Measurements from ENCODE around the gene NCAPG2. TPM values are rescaled to one million over a fixed set of nuclear protein-coding genes. Genes with fewer than 3 reads are reported as not detected.

NCAPG2 gene
- total and polyA plus RNA-seq, 2 of the 13 experiments (the other 11 are each of a cell fraction or from before 2014, with no cell fraction given): 15.1 to 30.7 TPM

DNA sequence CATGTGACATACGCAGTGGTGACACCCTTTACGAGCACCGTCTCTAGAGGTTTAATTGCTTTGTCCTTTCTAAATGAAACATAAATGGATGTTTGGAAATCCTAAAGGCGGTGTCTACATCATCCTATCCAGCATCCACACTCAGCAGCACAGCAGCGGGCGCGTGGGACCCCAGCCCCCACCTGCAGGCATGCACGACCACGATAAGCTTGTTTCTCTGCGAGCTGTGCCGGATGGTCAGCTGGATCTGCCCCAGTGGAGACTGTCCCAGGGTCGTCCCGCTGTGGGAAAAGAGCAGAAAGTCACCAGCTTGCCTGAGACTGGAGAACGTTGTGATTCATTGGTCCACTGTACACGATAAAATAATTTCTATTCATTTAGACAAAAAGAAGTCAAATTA is 34.2 kb upstream of the NCAPG2 start:
- no peak overlapping the region for H3K4me3 ChIP-seq (replicated peaks in 1 of 3; ENCODE audit: insufficient read depth in 1 of 3, low read depth in 2 of 3, low read length in 3 of 3)
- no peaks in the 10 kb centered on the region for H3K9me3 ChIP-seq (ENCODE audit: low read length)
- no peak overlapping the region for H3K27ac ChIP-seq (ENCODE audit: extremely low read length, insufficient read depth, low read length)
- 99% methylated on average over 15 of the region's 15 CpGs for WGBS (ENCODE audit: low lambda C conversion rate)
- in situ Hi-C loops (cut with HindIII; ENCODE audit: extremely low pct_ligation_motif_present, low pct_unique_long_range_greater_than_20kb): no loop called here
- intact Hi-C loops (cut with micrococcal nuclease; ENCODE audit: unreplicated experiment): no loop called here
- H3K36me3 ChIP-seq (replicated peaks in 1 of 2; ENCODE audit: control insufficient read depth in 1 of 2, insufficient read depth in 2 of 2, low read length in 2 of 2): peaks cover 21 to 69% of the 10 kb centered on the region in 2 experiments
- no peak overlapping the region for H3K9ac ChIP-seq (ENCODE audit: insufficient read depth, low read depth, low read length)
- TF ChIP-seq ETV6 (CRISPR knock-in tag; conservative IDR thresholded peaks at IDR 0.05) (no peak), ZNF644 (CRISPR knock-in tag; IDR thresholded peaks at IDR 0.05; ENCODE audit: low read depth) (no peak), SPEN (CRISPR knock-in tag; IDR thresholded peaks at IDR 0.05; ENCODE audit: low read depth) (no peak)
- ATAC-seq (no peak), FAIRE-seq (no peak), DNase-seq (ENCODE audit: low spot score) (no peak)
- H3K4me1 ChIP-seq (ENCODE audit: insufficient read depth, low read length): no peaks in the 10 kb centered on the region
- H4K20me1 ChIP-seq (ENCODE audit: insufficient read depth, low read length): no peaks in the 10 kb centered on the region
- H3K4me2 ChIP-seq (ENCODE audit: low read depth, low read length): no peak overlapping the region
- CTCF ChIA-PET (ENCODE audit: low intra/inter-chr PET ratio, low total read pairs): no interaction called here
- no peaks in the 10 kb centered on the region for H3K27me3 ChIP-seq (ENCODE audit: control insufficient read depth in 1 of 2, insufficient read depth in 2 of 2, low read length in 2 of 2)
- no TSS peak for BruUV-seq (replicated peaks)
- no peak overlapping the region for H2AFZ ChIP-seq (ENCODE audit: low read length)
- H3K79me2 ChIP-seq (ENCODE audit: insufficient read depth, low read length): no peaks in the 10 kb centered on the region
- POLR2A ChIA-PET: no interaction called here

DNA sequence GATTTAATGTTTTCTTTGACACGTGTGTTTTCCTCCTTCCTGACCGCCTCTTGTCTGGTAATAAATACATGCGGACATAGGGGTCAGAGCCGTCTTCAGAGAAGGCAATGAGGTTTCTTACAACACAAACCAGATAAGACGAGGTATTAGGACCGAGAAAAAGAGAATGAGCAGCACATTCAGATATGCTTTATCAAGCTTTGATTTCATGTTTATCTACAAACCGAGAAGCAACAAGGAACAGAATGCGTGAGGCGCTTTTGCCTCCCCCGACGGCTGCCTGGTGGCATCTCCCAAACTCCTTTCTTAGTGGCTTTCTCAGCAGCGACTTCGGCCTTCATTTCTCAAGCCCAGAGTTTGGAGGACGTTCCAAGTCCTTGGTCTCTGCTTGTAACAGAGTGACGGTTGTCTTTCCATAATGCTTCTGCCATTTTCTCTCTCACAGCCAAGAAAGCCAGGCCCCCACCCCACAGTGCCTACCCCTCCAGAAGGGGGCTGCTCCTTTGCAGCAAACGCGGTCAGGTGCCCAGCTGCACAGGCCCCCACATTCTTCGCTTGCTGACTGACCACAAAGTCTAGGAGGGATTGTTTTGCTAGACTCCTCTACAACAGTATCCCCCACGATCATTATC is 32.6 kb upstream of the NCAPG2 start:
- Histone ChIP-seq H2AFZ (ENCODE audit: low read length) (no peak overlapping the region), H3K27ac (ENCODE audit: extremely low read length, insufficient read depth, low read length) (no peak overlapping the region), H3K4me1 (ENCODE audit: insufficient read depth, low read length) (no peaks in the 10 kb centered on the region), H3K9ac (ENCODE audit: insufficient read depth, low read depth, low read length) (no peak overlapping the region), H3K79me2 (ENCODE audit: insufficient read depth, low read length) (no peaks in the 10 kb centered on the region), H3K4me2 (ENCODE audit: low read depth, low read length) (no peak overlapping the region), H3K27me3 (ENCODE audit: control insufficient read depth in 1 of 2, insufficient read depth in 2 of 2, low read length in 2 of 2) (no peaks in the 10 kb centered on the region), H3K36me3 (replicated peaks in 1 of 2; ENCODE audit: control insufficient read depth in 1 of 2, insufficient read depth in 2 of 2, low read length in 2 of 2) (peaks cover 17 to 60% of the 10 kb centered on the region in 2 experiments), H3K4me3 (replicated peaks in 1 of 3; ENCODE audit: insufficient read depth in 1 of 3, low read depth in 2 of 3, low read length in 3 of 3) (no peak overlapping the region), H3K9me3 (ENCODE audit: low read length) (no peaks in the 10 kb centered on the region), H4K20me1 (ENCODE audit: insufficient read depth, low read length) (no peaks in the 10 kb centered on the region)
- intact Hi-C loops (cut with micrococcal nuclease; ENCODE audit: unreplicated experiment): no loop called here
- FAIRE-seq (no peak), ATAC-seq (no peak), DNase-seq (ENCODE audit: low spot score) (no peak)
- in situ Hi-C loops (cut with HindIII; ENCODE audit: extremely low pct_ligation_motif_present, low pct_unique_long_range_greater_than_20kb): no loop called here
- ChIA-PET CTCF (ENCODE audit: low intra/inter-chr PET ratio, low total read pairs) (no interaction called here), POLR2A (no interaction called here)
- 95% methylated on average over 19 of the region's 19 CpGs for WGBS (ENCODE audit: low lambda C conversion rate)
- BruUV-seq (replicated peaks): no TSS peak
- no peak for TF ChIP-seq ATM (IDR thresholded peaks at IDR 0.05; ENCODE audit: borderline replicate concordance)
- TF ChIP-seq, protein P1, sequence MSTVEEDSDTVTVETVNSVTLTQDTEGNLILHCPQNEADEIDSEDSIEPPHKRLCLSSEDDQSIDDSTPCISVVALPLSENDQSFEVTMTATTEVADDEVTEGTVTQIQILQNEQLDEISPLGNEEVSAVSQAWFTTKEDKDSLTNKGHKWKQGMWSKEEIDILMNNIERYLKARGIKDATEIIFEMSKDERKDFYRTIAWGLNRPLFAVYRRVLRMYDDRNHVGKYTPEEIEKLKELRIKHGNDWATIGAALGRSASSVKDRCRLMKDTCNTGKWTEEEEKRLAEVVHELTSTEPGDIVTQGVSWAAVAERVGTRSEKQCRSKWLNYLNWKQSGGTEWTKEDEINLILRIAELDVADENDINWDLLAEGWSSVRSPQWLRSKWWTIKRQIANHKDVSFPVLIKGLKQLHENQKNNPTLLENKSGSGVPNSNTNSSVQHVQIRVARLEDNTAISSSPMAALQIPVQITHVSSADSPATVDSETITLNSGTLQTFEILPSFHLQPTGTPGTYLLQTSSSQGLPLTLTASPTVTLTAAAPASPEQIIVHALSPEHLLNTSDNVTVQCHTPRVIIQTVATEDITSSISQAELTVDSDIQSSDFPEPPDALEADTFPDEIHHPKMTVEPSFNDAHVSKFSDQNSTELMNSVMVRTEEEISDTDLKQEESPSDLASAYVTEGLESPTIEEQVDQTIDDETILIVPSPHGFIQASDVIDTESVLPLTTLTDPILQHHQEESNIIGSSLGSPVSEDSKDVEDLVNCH (CRISPR knock-in tag; IDR thresholded peaks at IDR 0.05): no peak
- no peak for TF ChIP-seq ATAD3A (CRISPR knock-in tag; IDR thresholded peaks at IDR 0.05)
- no peak for TF ChIP-seq ZNF572 (CRISPR knock-in tag; IDR thresholded peaks at IDR 0.05)
- TF ChIP-seq ZSCAN12 (CRISPR knock-in tag; IDR thresholded peaks at IDR 0.05): no peak
- no peak for TF ChIP-seq JDP2 (CRISPR knock-in tag; IDR thresholded peaks at IDR 0.05; ENCODE audit: borderline replicate concordance)
- no peak for TF ChIP-seq HIVEP1 (CRISPR knock-in tag; IDR thresholded peaks at IDR 0.05)
- TF ChIP-seq, protein P2, sequence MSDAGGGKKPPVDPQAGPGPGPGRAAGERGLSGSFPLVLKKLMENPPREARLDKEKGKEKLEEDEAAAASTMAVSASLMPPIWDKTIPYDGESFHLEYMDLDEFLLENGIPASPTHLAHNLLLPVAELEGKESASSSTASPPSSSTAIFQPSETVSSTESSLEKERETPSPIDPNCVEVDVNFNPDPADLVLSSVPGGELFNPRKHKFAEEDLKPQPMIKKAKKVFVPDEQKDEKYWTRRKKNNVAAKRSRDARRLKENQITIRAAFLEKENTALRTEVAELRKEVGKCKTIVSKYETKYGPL (CRISPR knock-in tag; IDR thresholded peaks at IDR 0.05): no peak
- no peak for TF ChIP-seq JUNB (CRISPR knock-in tag; IDR thresholded peaks at IDR 0.05; ENCODE audit: borderline replicate concordance)
- TF ChIP-seq, protein P3, sequence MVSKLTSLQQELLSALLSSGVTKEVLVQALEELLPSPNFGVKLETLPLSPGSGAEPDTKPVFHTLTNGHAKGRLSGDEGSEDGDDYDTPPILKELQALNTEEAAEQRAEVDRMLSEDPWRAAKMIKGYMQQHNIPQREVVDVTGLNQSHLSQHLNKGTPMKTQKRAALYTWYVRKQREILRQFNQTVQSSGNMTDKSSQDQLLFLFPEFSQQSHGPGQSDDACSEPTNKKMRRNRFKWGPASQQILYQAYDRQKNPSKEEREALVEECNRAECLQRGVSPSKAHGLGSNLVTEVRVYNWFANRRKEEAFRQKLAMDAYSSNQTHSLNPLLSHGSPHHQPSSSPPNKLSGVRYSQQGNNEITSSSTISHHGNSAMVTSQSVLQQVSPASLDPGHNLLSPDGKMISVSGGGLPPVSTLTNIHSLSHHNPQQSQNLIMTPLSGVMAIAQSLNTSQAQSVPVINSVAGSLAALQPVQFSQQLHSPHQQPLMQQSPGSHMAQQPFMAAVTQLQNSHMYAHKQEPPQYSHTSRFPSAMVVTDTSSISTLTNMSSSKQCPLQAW (CRISPR knock-in tag; IDR thresholded peaks at IDR 0.05): no peak
- no peak for TF ChIP-seq ZNF720 (CRISPR knock-in tag; IDR thresholded peaks at IDR 0.05)

Data from HepG2 (cell line).